AG20443 (cell line): Measurements from ENCODE around the gene ANKRD39.

Source experiments
- DNase-seq: peaks from one replicate; pipeline ENCODE4 v3.0.0; 2012; ENCODE audit warnings: low spot score, mixed read lengths

Gene ANKRD39

GRCh38 chr2:96826546-96827278, 31.1 kb downstream of the ANKRD39 start:
- no peak for DNase-seq

GRCh38 chr2:96825057-96825456, 32.8 kb downstream of the ANKRD39 start:
- DNase-seq: no peak

- no peak for DNase-seq
These were observed 33.5 kb downstream of the ANKRD39 start for GRCh38 chr2:96824079-96824870.

- no peak for DNase-seq
These were observed 34.6 kb downstream of the ANKRD39 start for GRCh38 chr2:96823198-96823597.

- no peak for DNase-seq
These were observed 35.0 kb downstream of the ANKRD39 start for GRCh38 chr2:96822786-96823185.

GRCh38 chr2:96821113-96821675, 36.6 kb downstream of the ANKRD39 start:
- DNase-seq: no peak

- DNase-seq: no peak
These were observed 37.8 kb downstream of the ANKRD39 start for GRCh38 chr2:96819876-96820511.

GRCh38 chr2:96819128-96819875, 38.5 kb downstream of the ANKRD39 start:
- DNase-seq: no peak

GRCh38 chr2:96817882-96818281, 39.9 kb downstream of the ANKRD39 start:
- no peak for DNase-seq

GRCh38 chr2:96816836-96817702, 40.7 kb downstream of the ANKRD39 start:
- no peak for DNase-seq

GRCh38 chr2:96816127-96816835, 41.5 kb downstream of the ANKRD39 start, which contains the start of gene CNNM3:
Gene CNNM3 (plus strand): TSS chr2:96816268. CDS start chr2:96816278, 10 bp downstream.
- DNase-seq: peak; percentile 99

- peak; percentile 45 for DNase-seq
These were observed 42.3 kb downstream of the ANKRD39 start for GRCh38 chr2:96815326-96816126.

- no peak for DNase-seq
These were observed 44.2 kb downstream of the ANKRD39 start for GRCh38 chr2:96813656-96814055.

- DNase-seq: peak; percentile 59
These were observed 45.9 kb downstream of the ANKRD39 start for GRCh38 chr2:96811917-96812316.

GRCh38 chr2:96810783-96811192, 47.0 kb downstream of the ANKRD39 start:
- DNase-seq: no peak

- no peak for DNase-seq
These were observed 47.6 kb downstream of the ANKRD39 start for GRCh38 chr2:96809951-96810782.

- no peak for DNase-seq
These were observed 48.5 kb downstream of the ANKRD39 start for GRCh38 chr2:96809216-96809882.
